ENCODE measurements around the gene WNT1. TPM values are rescaled to one million over a fixed set of nuclear protein-coding genes. Genes with fewer than 3 reads are reported as not detected.

WNT1 gene
- total and polyA plus RNA-seq, 7 donors: not detected

- TF ChIP-seq CTCF (IDR thresholded peaks at IDR 0.05): no peak
- Histone ChIP-seq H3K4me3 (no peak overlapping the region), H3K36me3 (ENCODE audit: insufficient read depth in 1 of 2, low read depth in 1 of 2) (no peaks in the 10 kb centered on the region), H3K27me3 (ENCODE audit: insufficient read depth in 3 of 3, low read length in 2 of 3) (peaks cover 0 to 49% (median 0%) of the 10 kb centered on the region in 3 donors), H3K4me1 (peaks cover 12% of the 10 kb centered on the region), H3K9me3 (no peaks in the 10 kb centered on the region), H3K27ac (no peak overlapping the region)
- DNase-seq (no peak), ATAC-seq (no peak)
- WGBS, 3 donors: 66 to 72% (median 67%) methylated on average over 8 of the region's 8 CpGs
- intact Hi-C loops (cut with DNase I): no loop called here
These were observed 13.3 kb downstream of the WNT1 start for GRCh38 chr12:48991247-48992050.

- no peak for ATAC-seq
- H3K9me3 ChIP-seq: no peaks in the 10 kb centered on the region
- no peak for DNase-seq
- no peak overlapping the region for H3K27ac ChIP-seq
- no peaks in the 10 kb centered on the region for H3K36me3 ChIP-seq (ENCODE audit: insufficient read depth in 1 of 2, low read depth in 1 of 2)
- no peak for TF ChIP-seq CTCF (IDR thresholded peaks at IDR 0.05)
- intact Hi-C loops (cut with DNase I): no loop called here
- 83 to 88% (median 86%) methylated on average over 3 of the region's 3 CpGs for WGBS, 3 donors
- no peak overlapping the region for H3K4me3 ChIP-seq
- peaks cover 18% of the 10 kb centered on the region for H3K4me1 ChIP-seq
- H3K27me3 ChIP-seq (ENCODE audit: insufficient read depth in 3 of 3, low read length in 2 of 3): peaks cover 0 to 64% (median 0%) of the 10 kb centered on the region in 3 donors
These were observed 15.7 kb downstream of the WNT1 start for GRCh38 chr12:48993787-48994186.

GRCh38 chr12:48994224-48995085 lies 16.3 kb downstream of the WNT1 start:
- H3K36me3 ChIP-seq (ENCODE audit: insufficient read depth in 1 of 2, low read depth in 1 of 2): no peaks in the 10 kb centered on the region
- TF ChIP-seq CTCF (IDR thresholded peaks at IDR 0.05): no peak
- intact Hi-C loops (cut with DNase I): no loop called here
- WGBS, 3 donors: 25 to 33% (median 31%) methylated on average over 25 to 32 of the region's 32 CpGs
- H3K27ac ChIP-seq: no peak overlapping the region
- DNase-seq (no peak), ATAC-seq (no peak)
- peaks cover 0 to 61% (median 0%) of the 10 kb centered on the region in 3 donors for H3K27me3 ChIP-seq (ENCODE audit: insufficient read depth in 3 of 3, low read length in 2 of 3)
- H3K4me1 ChIP-seq: peaks cover 23% of the 10 kb centered on the region
- H3K9me3 ChIP-seq: no peaks in the 10 kb centered on the region
- no peak overlapping the region for H3K4me3 ChIP-seq

- Histone ChIP-seq H3K9me3 (no peaks in the 10 kb centered on the region), H3K4me1 (peaks cover 31% of the 10 kb centered on the region), H3K27me3 (ENCODE audit: insufficient read depth in 3 of 3, low read length in 2 of 3) (peaks cover 0 to 63% (median 0%) of the 10 kb centered on the region in 3 donors), H3K4me3 (peak overlapping the region; percentile 58), H3K36me3 (ENCODE audit: insufficient read depth in 1 of 2, low read depth in 1 of 2) (no peaks in the 10 kb centered on the region), H3K27ac (no peak overlapping the region)
- TF ChIP-seq CTCF (IDR thresholded peaks at IDR 0.05): peak; percentile 88
- DNase-seq (peak; percentile 86 to 90), ATAC-seq (peak; percentile 69 to 80 (median 75))
- intact Hi-C loops (cut with DNase I): no loop called here
- WGBS, 3 donors: 6 to 7% (median 7%) methylated on average over 32 of the region's 32 CpGs
These were observed 17.2 kb downstream of the WNT1 start for GRCh38 chr12:48995086-48995879.
